Jurkat, Clone E6-1 (cell line): Measurements from ENCODE around the gene THSD7B.

Experiments
- DNase-seq: peaks from one replicate; pipeline ENCODE4 v3.0.0-alpha.2; 2011; ENCODE audit warnings: low read depth, low spot score
- H3K4me3 ChIP-seq: 2 replicates; pipeline ENCODE4 v1.5.1; 2011; ENCODE audit warnings: mild to moderate bottlenecking, low read length, control low read depth, moderate library complexity

The THSD7B gene

DNA sequence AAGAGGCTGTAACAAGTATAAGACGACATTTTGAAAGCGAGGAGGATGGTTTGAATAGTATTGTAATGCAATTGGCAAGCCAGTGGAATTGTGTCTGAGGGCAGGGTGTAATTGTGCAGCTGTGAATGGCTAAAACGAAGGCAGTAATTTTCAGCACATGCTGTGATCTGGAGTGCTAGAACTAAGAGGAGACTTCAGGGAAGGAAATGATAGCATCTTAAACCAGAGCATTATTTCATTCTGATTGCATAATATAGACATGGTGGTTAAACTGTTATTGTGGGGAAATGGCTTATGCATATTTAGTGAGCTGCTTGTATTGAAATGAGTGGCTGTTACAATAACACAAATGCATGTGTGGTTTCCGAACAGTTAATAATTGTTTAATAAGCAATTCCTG is 36.3 kb downstream of the THSD7B start:
- H3K4me3 ChIP-seq: no peak overlapping the region
- DNase-seq: no peak

DNA sequence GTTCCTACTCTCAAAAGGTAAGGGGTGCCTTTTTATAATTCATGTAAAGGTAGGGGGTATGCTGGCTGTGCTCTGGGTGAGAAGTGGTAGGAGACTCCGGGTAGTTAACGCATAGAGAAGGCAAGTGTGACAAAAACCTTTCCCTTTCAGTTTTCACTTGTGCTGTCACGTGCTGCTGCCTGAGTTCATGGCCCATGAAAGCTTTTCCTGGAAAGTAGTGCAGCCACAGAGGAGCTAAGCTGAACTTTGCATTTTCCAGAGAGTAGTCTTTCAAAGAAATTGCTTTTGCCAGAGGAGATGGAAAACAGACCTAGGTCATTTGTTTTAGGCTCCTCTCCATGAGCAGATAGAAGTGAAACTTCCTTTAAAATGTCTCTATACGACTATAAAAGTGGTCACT is 44.7 kb downstream of the THSD7B start:
- DNase-seq: no peak
- no peak overlapping the region for H3K4me3 ChIP-seq

DNA sequence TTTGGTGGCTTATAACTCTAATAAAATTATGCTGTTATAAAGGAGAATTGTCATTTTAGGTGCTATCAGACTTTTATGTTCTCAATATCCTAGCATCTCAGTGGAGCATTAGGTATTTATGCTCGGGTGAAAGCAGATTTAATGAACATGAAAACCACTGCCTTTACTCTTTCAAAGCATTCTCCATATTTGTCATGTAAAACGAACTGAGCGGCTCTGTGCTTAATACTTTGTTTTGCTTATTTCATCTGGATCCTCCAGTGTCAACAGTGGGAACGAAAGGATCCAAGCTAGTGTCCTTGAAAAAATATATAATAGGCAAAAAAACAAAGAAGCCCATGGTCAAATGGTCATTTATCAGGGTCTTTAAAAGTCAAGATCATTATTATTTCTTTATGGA is 53.5 kb downstream of the THSD7B start:
- no peak for DNase-seq
- no peak overlapping the region for H3K4me3 ChIP-seq

DNA sequence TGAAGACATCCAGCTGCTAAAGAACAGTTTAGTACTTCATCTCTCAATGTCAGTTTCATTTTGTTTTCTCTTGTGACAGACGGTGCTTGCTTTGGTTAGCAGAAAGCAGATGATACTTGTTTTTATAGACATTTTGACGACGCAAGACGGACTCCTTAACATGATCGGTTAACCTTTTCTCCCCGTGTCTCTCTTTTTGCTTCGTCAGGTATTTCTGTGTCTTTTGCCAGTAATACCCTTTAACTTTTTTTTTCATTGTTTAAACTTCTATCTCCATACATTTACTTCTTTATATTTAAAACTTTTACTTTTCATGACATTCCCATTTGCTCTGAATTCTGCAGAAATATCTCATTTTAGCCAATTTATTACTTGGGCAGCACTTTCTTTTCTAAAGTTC is 57.9 kb downstream of the THSD7B start:
- no peak for DNase-seq
- no peak overlapping the region for H3K4me3 ChIP-seq

DNA sequence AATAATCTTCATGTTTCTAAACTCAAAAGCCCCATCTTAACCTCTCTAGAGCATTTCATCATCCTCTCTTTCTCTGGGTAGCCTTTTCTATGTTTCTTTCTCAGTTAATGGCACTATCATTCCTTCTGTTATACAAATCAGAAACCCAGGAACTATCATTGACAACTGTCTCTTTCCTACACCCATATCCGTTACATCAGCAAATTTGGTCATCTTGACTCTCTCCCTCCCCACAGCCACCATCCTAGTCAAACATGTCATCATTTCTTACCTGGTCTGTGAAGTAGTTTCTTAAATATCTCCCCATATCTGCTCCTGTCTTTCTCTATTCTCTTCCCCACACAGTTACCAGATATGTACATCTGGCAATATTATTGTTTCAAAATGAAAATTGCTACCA is 62.8 kb downstream of the THSD7B start:
- DNase-seq: no peak
- H3K4me3 ChIP-seq: no peak overlapping the region

DNA sequence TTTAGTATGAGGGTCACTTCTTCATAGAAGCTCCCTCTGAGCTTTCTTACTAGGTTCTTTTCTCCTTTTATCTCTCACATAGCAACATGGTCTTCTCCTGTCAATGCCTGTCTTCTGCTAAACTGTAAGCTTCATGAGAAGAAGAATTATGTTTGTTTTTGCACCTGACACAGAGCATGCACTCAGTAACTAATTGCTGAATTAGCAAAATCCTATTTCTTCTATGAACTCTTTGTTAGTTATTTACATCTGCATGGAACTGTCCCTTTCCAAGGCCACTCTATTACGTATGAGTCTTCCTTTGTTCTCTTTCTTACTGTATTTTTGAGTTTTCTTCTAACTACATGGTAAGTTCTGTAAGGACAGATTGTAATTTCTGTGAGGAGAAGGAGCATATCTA is 63.4 kb downstream of the THSD7B start:
- no peak overlapping the region for H3K4me3 ChIP-seq
- no peak for DNase-seq

DNA sequence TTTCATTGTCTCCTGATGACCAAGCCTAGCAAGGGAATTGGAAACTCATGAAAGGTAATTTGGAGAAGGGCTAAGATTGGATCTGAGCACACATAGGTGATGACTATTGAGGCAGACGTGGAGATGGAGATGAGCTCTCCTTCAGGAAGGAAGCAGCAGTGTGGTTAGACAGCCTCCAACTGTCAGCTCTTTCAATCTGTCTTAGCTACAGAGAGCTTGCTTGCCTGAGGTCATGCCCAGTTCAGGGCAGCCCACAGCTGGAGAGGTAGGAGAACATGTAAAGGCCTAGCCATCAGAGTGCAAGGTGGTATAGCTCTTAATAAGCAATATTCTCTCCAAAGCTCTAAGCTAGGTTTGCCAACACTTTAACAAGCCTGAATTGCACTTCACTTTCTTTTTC is 79.2 kb downstream of the THSD7B start:
- H3K4me3 ChIP-seq: peak overlapping the region; percentile 14
- peak; percentile 91 for DNase-seq

DNA sequence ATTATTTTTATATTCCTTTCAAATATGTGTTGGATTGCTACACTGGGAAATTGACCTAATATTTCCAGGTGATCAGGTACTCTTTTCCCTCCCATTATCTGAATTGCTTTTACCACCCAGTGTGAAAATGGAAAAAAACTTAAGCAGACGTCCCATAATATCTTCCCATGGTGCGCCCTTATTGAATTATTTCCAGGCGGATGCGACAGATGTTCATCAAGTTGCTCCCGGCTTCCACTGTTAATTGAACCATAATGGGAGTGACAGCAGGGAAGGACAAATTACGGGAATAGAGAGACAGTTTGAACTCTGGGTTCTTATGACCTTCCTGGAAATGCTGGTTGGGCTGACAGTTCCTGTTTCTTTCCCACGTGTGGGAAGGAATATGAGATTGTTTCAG is 93.3 kb downstream of the THSD7B start:
- H3K4me3 ChIP-seq: no peak overlapping the region
- DNase-seq: no peak

DNA sequence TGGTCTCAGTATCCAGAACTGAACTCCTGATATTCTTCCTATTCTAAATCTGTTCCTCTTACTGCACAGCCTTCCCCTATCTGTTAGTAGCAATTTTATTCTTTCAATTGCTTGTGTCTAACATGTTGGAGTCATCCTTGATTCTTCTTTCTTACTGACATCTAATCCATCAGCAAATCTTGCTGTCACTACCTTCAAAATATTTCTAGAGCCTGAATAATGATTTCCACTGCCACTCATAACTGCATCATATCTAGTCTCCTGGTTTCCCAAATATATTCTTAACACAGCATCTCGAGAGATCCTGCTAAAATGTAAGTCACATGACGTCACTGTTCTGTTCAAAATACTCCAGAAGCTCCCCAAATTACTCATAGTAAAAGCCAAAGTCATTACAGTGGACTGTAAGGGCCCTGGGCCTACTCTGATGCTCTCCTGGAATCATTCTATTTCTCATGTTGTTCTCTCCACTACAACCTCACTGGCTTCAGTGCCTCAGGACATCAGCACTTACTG is 95.2 kb downstream of the THSD7B start:
- no peak for DNase-seq
- H3K4me3 ChIP-seq: no peak overlapping the region

DNA sequence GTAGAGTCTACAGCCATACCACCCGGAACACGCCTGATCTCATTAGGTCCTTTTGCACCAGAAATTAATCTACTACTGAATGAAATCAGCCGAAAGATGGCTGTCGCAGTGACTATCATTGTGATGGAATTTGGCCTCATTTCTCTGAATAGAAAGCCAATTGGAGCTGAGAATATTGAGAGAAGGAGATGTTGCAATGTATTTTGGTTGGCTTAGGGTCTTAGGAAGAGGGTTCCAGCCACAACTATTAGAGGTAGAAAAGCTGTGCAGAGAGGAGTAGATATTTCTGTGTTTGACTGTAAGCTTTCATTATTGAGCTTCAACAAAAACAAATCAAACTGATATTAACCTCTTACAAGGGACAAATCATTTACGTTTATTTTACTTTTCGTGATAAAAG is 98.1 kb downstream of the THSD7B start:
- no peak for DNase-seq
- no peak overlapping the region for H3K4me3 ChIP-seq

DNA sequence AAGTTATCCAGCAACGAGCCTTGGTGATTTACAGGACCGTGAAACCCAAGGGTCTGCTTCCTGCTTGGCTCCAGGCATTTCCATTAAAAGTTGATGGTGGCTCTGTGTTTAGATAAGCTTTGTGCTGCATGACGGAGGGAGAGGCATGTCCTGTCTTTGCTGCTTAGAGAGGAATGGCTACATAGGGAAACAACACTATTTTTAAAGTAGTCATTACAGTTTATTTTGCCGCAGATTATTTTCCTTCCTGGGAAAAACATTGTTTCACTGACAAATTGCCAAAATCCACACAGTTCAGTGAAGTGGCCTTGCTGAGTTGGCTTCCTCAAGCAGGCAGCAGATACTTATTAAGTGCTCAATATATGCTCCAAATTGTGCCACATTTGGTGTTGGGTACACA is 98.5 kb downstream of the THSD7B start:
- no peak for DNase-seq
- H3K4me3 ChIP-seq: no peak overlapping the region

DNA sequence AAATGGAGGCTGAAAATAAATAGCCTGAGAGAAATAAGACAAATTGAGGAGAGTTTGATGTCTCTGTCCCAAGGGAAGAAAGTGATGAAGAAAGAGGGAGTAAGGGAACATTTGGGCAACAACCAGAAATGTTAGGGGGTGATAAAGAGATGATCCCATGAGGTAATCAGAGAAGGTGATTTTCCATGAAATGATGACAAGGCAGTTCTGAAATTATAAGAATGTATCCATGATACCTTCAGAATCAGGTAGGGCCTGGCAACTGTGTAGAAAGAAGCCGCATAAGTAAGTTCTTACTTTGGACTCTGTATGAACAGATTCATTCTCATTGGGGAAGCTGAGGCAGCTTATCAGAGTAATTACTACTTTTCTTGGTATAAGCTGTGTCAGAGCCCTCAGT is 106.1 kb downstream of the THSD7B start:
- no peak overlapping the region for H3K4me3 ChIP-seq
- DNase-seq: no peak

DNA sequence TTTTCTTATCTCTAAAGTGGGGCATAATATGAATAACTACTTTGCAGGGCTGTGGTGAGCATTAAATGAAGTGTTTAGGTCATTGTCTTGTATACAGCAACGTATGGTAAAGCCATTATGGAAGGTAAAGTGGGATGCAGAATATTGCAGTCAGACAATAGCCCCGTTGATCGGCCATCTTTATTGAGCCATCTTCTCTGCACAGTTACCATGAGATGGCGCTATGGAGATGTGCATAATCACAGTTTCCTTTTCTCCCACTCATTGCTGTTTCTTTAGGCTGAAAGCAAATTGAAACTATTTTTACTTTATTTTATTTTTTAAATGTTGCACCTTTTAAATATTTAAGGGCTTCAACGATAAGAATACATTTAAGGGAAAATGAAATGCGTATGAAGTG is 108.9 kb downstream of the THSD7B start:
- peak; percentile 32 for DNase-seq
- H3K4me3 ChIP-seq: no peak overlapping the region

DNA sequence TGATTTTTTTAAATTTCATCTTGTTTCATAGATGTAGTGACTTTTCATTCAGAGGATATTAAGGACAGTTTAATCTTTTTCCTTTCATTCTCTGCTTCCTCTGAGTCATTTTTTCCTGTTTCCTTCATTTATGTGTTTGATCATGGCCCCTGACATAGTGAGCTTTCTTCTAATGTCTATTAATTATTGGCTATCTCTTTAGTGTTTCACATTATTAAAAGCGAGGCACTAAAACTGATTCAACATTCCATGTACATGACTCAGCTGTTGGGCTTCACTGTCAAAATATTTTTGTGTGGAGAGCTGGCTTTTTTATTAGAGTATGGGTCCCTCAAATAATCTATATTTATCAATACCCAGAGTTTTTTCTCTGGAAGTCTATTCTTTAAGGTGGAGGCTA is 125.8 kb downstream of the THSD7B start:
- no peak overlapping the region for H3K4me3 ChIP-seq
- no peak for DNase-seq

DNA sequence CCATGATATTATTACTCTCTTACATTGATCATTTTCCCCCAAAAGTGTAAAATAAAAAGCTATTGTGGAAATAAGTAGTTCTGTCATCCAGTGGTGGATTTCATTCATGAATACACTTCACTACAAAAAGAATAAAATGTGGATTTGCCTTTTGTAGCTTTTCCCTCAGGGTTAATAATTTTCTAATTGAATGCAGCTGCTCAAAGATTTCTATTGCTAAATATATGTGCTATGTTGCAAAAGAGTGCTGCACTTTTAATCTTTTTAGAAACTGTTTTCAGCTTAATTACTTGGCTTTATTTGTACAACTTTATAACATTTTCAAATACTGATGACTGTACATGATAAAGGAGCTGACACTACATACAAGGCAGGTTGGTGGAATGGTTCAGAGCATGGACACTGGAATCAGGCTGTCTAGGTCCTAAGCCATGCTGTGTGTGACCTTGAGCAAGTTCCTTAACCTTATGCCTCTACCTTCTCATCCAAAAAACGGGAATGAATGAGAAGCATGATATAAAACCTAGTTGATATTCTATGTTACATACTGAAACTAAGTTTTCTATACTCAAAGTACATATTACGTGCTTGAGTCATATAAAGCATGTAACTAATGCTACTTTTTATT is 128.8 kb downstream of the THSD7B start:
- DNase-seq: no peak
- no peak overlapping the region for H3K4me3 ChIP-seq

DNA sequence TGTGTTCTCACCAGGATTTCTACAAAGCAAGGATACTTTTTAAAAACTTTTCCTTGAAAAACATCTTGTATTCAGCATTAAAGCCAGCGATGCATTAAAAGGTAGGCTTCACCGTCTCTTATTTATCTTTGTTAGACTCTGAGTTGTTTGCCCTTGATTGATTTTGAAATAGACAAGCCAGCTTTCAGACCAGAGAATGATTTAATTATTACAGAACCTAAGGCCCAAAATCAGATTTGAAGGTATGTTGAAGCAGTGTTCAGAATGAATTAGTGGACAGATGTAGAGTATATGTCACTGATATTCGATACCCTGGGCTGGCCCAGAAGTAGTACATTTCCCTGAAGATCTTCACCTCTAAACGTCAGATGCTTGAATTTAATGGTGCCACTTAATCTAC is 136.4 kb downstream of the THSD7B start:
- no peak overlapping the region for H3K4me3 ChIP-seq
- no peak for DNase-seq

DNA sequence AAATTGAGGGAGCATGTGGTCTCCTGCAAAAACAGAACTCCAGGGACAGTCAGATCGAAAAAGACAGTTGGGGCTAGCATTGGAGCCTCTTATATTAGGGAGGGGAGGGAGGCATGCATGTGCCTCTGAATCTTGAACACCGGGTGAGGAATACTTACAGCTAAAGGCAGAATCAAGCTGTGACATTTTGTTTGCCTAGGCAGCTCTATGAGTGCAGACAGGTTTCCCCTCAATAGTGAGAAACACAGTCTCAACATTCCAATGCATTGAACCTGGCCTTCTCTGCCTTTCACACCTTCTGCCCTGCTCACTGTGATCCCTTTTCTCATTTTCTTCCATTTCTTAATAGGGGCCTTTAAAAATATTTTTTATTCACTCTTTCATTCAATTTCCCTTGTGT is 140.4 kb downstream of the THSD7B start:
- DNase-seq: no peak
- no peak overlapping the region for H3K4me3 ChIP-seq

DNA sequence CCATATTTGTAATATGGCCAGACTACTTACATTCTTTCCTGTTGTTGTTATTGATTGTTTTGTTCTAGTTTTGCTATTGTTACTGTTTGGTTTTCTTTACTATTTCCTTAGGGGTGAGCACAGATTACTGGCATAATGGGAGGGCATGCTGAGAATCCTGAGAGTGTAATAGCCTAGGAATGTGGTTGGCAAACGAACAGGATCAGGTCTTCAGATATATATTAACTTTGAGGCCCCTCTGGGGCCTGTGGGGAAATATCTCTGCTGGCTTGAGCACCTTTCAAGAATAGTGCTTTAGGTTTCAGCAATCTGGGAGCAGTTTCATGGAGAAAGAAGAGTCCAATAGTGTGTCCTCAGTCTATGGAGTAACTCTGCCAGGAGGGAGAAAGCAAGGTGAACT is 144.4 kb downstream of the THSD7B start:
- DNase-seq: no peak
- H3K4me3 ChIP-seq: no peak overlapping the region

DNA sequence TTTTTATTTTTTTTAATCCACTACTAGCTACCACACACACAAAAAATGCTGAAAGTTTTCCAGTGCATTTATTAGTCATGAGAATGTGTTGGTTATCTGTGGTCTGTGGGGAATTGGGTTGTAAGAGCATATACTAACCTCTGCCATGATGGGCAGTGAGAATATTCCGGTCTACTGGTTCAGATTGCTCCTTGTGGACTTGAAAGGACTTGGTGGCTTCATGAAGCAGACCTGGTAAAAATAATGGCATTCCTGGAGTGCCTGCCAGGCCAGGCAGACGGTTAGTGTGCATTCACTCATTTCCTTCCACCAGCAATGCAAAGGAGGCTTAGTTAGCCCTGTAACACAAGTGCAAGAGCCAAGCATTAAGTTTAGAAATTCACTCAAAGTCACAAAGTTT is 150.8 kb downstream of the THSD7B start:
- no peak overlapping the region for H3K4me3 ChIP-seq
- no peak for DNase-seq

DNA sequence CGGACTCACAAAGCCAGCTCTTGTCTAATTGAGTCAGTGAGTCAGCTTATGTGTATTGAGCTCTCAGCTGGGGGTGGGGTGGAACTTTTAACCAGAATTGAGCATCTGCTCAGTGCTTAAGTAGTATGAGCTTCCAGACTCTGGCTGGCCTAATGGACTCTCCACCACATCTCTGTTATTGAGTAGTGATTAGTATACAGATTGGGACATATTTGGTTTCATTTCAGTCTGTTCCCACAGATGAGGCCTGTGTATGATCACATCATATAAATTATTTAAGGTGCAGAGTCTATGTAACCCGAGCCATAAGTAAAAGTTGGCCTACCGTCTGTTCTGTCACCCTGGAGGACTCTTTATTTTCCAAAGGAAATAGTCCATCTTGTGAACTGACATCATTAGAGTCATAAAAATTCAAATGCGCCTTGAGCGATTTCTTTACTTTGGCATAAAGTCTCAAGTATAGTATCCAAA is 152.1 kb downstream of the THSD7B start:
- no peak for DNase-seq
- H3K4me3 ChIP-seq: no peak overlapping the region

DNA sequence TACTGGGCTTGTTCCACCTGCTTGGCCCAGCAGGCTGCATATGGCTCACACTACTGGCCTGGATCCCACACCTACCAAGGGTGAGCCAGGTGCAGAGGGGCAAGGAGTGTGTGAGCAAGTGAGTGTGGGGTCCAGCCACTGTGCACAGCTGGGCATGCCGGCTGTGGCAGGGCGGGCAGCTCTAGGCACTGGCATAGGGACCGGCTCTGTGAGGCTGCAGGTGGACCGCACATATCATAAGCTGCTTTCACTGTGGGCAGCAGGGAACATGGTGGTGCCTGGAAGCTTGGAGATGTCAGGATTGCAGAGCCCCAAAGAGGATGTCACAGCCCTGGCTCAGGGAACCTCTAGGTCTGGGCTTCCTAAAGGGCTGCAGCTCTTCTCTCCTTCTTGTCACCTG is 154.3 kb downstream of the THSD7B start:
- DNase-seq: no peak
- no peak overlapping the region for H3K4me3 ChIP-seq
